Hepatocyte (in vitro differentiated cells): ENCODE data around the gene PDE4D. TPM values are rescaled to one million over a fixed set of nuclear protein-coding genes. Genes with fewer than 3 reads are reported as not detected.

ENCODE experiments used
- DNase-seq: peaks from one replicate; pipeline ENCODE4 v3.0.0-alpha.2; 2016; ENCODE audit warnings: low spot score
- H2AFZ ChIP-seq: fragments of 200-600 bp; sonication (generic); 2 replicates; pipeline ENCODE4 v1.6.0; 2016; ENCODE audit warnings: antibody characterized with exemption, mild to moderate bottlenecking
- H3K27ac ChIP-seq: fragments of 200-600 bp; sonication (generic); 2 replicates; pipeline ENCODE4 v1.5.1; 2016; ENCODE audit warnings: mild to moderate bottlenecking
- H3K27me3 ChIP-seq: fragments of 200-600 bp; sonication (generic); 2 replicates; pipeline ENCODE4 v1.6.1; 2016
- H3K36me3 ChIP-seq: fragments of 200-600 bp; sonication (generic); replicated peaks from 2 replicates; pipeline ENCODE4 v1.5.1; 2016; ENCODE audit warnings: low read depth; ENCODE audit not compliant: insufficient read depth
- H3K4me1 ChIP-seq: fragments of 200-600 bp; sonication (generic); 2 replicates; pipeline ENCODE4 v1.5.1; 2016; ENCODE audit warnings: mild to moderate bottlenecking, moderate library complexity; ENCODE audit not compliant: insufficient read depth
- H3K4me2 ChIP-seq: fragments of 200-600 bp; sonication (generic); 2 replicates; pipeline ENCODE4 v1.6.0; 2016
- H3K4me3 ChIP-seq: fragments of 200-600 bp; sonication (generic); 2 replicates; pipeline ENCODE4 v1.5.1; 2016; ENCODE audit warnings: mild to moderate bottlenecking
- H3K79me2 ChIP-seq: fragments of 200-600 bp; sonication (generic); 2 replicates; pipeline ENCODE4 v1.6.0; 2017; ENCODE audit warnings: mild to moderate bottlenecking
- H3K9me2 ChIP-seq: fragments of 200-600 bp; sonication (generic); replicated peaks from 2 replicates; pipeline ENCODE4 v1.6.0; 2017; ENCODE audit warnings: mild to moderate bottlenecking; ENCODE audit not compliant: insufficient read depth
- H3K9me3 ChIP-seq: fragments of 200-600 bp; sonication (generic); 2 replicates; pipeline ENCODE4 v1.5.1; 2016; ENCODE audit warnings: low read depth, mild to moderate bottlenecking
- H4K20me1 ChIP-seq: fragments of 200-600 bp; sonication (generic); 2 replicates; pipeline ENCODE4 v1.6.0; 2016; ENCODE audit warnings: mild to moderate bottlenecking; ENCODE audit not compliant: insufficient read depth, poor library complexity, severe bottlenecking
- CTCF ChIP-seq: fragments of 200-600 bp; sonication (generic); IDR thresholded peaks from 2 replicates; pipeline ENCODE4 v1.5.1; 2016; ENCODE audit warnings: antibody characterized with exemption, mild to moderate bottlenecking; ENCODE audit not compliant: poor library complexity
- EZH2 ChIP-seq: fragments of 200-600 bp; sonication (generic); IDR thresholded peaks from 2 replicates; pipeline ENCODE4 v1.6.1; 2016; ENCODE audit warnings: antibody characterized with exemption, mild to moderate bottlenecking, borderline replicate concordance
- EZH2phosphoT487 ChIP-seq: fragments of 200-600 bp; sonication (generic); IDR thresholded peaks from one replicate; pipeline ENCODE4 v1.6.1; 2018; ENCODE audit warnings: antibody characterized with exemption, mild to moderate bottlenecking, low read depth, moderate library complexity; ENCODE audit not compliant: unreplicated experiment, severe bottlenecking
- WGBS: methylation state at CpG from one replicate; pipeline ENCODE4 v1.1.6; 2016; ENCODE audit warnings: low lambda C conversion rate; ENCODE audit errors: missing lambda C conversion rate; 5-methylcytosine and 5-hydroxymethylcytosine counted together
- polyA plus RNA-seq: library from polyadenylated mRNA; unstranded; fragments of >200 nt; fragmentation: Nextera tagmentation; extraction: Ambion mirVana; gene quantifications from 2 replicates; pipeline ENCODE4 v1.2.1, GENCODE V29; 2016
- total RNA-seq: library from RNA; depleted of rRNA; stranded (reverse); fragments of >200 nt; gene quantifications from 2 replicates; pipeline ENCODE4 v1.2.3, GENCODE V29; 2014

Gene PDE4D
- total and polyA plus RNA-seq, 2 experiments from 2014 or later, result 14.5 to 45.2 TPM

DNA sequence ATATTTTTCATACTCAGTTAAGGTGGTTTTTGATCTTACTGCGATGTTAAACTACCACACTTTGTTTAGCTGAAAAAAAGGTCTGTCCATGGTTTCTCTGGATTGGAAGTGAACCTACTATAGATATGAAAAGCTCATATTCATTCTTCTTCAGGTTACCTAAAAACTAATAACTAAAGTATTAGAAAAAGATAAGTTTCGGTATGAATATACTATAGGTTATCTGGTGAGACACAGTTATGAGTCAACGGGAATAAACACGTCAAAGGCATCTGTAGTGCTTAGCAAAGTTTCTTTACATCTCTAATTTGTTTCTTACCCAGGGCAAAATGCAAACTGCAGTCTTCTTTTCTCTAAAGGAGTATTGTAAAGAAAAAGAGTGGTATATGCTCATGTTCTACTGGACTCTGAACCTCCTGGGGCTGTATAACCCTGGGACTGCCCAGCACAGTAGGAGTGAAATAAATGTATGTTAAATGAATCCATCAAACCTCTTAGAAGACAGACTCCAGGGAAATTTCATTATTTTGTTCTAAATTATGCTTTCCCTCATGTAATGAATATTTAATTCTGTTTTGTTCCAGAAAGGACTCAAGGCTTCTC, 521.9 kb downstream of the PDE4D start:
- no peaks in the 10 kb centered on the region for H3K4me1 ChIP-seq
- H3K9me2 ChIP-seq, result no peaks in the 10 kb centered on the region
- no peaks in the 10 kb centered on the region for H3K36me3 ChIP-seq
- H3K27ac ChIP-seq, result peak overlapping the region; percentile 35
- 65% methylated on average over 4 of the region's 4 CpGs for WGBS
- TF ChIP-seq EZH2phosphoT487, result no peak
- TF ChIP-seq EZH2, result no peak
- no peak for TF ChIP-seq CTCF
- H3K79me2 ChIP-seq, result no peaks in the 10 kb centered on the region
- no peaks in the 10 kb centered on the region for H3K9me3 ChIP-seq
- no peaks in the 10 kb centered on the region for H3K27me3 ChIP-seq
- no peak for DNase-seq
- H4K20me1 ChIP-seq, result no peaks in the 10 kb centered on the region
- no peak overlapping the region for H3K4me2 ChIP-seq
- H3K4me3 ChIP-seq, result no peak overlapping the region
- H2AFZ ChIP-seq, result no peak overlapping the region

DNA sequence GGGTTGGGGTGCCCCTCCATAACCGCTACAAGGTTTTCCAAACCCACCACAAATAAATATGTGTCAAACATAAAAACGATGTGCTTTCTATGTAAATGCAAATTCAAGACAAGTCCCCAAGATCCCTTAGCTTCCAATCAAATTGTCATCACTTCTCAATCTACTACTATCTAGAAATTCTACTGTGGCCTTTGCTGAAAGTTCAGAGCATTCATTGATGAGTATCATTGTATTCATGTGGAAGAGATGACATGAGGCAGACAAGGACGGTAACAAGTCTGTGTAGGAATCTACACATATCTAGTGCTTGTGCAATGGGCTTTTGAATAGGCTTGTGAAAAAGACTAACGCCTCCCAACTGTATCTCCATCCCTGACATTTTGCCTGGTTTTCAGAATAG, 524.6 kb downstream of the PDE4D start:
- Histone ChIP-seq H3K79me2 (no peaks in the 10 kb centered on the region), H3K27me3 (no peaks in the 10 kb centered on the region), H3K4me3 (no peak overlapping the region), H4K20me1 (no peaks in the 10 kb centered on the region), H2AFZ (no peak overlapping the region), H3K36me3 (no peaks in the 10 kb centered on the region), H3K4me2 (no peak overlapping the region), H3K27ac (no peak overlapping the region), H3K9me3 (no peaks in the 10 kb centered on the region), H3K4me1 (no peaks in the 10 kb centered on the region), H3K9me2 (no peaks in the 10 kb centered on the region)
- DNase-seq, result no peak
- 96% methylated on average over 4 of the region's 4 CpGs for WGBS
- TF ChIP-seq EZH2 (no peak), EZH2phosphoT487 (no peak), CTCF (no peak)

DNA sequence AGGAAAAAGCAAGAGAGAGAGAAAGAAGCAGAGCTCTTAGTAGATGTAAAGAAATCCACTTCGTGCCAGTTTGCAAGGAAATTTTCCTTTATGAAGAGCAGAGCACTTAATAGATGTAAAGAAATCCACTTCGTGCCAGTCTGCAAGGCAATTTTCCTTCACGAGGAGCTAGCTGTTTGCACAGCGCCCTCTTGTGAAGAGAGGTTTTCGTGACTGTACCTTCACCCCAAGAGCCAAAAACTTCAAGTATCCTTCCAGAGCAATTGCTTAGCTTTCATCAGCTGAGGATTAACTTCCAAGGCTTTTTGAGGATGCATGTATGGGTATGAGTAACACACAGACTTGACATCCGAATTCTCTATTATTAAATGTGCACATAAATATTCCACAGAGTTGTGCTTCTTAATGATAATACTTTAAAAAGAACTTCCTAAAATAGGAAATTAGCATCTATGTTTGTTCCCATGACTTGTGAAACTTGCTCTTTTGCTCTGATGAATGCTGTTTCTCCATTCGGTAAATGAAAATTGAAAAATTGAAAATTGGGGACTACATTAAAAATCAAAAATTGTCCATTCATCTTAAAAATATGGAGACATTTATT, 525.6 kb downstream of the PDE4D start:
- TF ChIP-seq CTCF (peak; percentile 78), EZH2phosphoT487 (no peak)
- no peaks in the 10 kb centered on the region for H4K20me1 ChIP-seq
- H3K36me3 ChIP-seq, result no peaks in the 10 kb centered on the region
- WGBS, result 16% methylated on average over 7 of the region's 7 CpGs
- no peak overlapping the region for H3K27ac ChIP-seq
- no peaks in the 10 kb centered on the region for H3K27me3 ChIP-seq
- no peaks in the 10 kb centered on the region for H3K9me2 ChIP-seq
- H3K4me3 ChIP-seq, result no peak overlapping the region
- no peaks in the 10 kb centered on the region for H3K4me1 ChIP-seq
- no peaks in the 10 kb centered on the region for H3K9me3 ChIP-seq
- H3K79me2 ChIP-seq, result no peaks in the 10 kb centered on the region
- H3K4me2 ChIP-seq, result no peak overlapping the region
- peak; percentile 82 for DNase-seq
- H2AFZ ChIP-seq, result no peak overlapping the region
